GM23338 (cell line): ENCODE measurements around the gene RABGAP1L. TPM values are rescaled to one million over a fixed set of nuclear protein-coding genes. Genes with fewer than 3 reads are reported as not detected.
A peak's percentile ranks its signal among the peaks of the same experiment; 100 is the strongest.
"Not testable (repeated sequence)": the region's sequence is repeated elsewhere in the genome, so short reads cannot be mapped to it uniquely, and the experiment has no call there.

Experiments
- ATAC-seq: fragments of 200-7000 bp; cut with Tn5 transposase; 3 replicates; pipeline ENCODE4 v1.9.1; 2020
- DNase-seq: peaks from one replicate; pipeline ENCODE4 v3.0.0-alpha.2; 2015; ENCODE audit warnings: low spot score
- H2AFZ ChIP-seq: fragments of 200-600 bp; sonication (generic); 2 replicates; pipeline ENCODE4 v1.8.0; 2016; ENCODE audit warnings: antibody characterized with exemption, mild to moderate bottlenecking, moderate library complexity
- H3F3A ChIP-seq: fragments of 200-600 bp; sonication (generic); replicated peaks from 2 replicates; pipeline ENCODE4 v1.8.0; 2017; ENCODE audit warnings: antibody characterized with exemption, mixed run types, low read depth
- H3K27ac ChIP-seq: fragments of 200-600 bp; sonication (generic); 2 replicates; pipeline ENCODE4 v1.6.1; 2016; ENCODE audit warnings: low read depth
- H3K27me3 ChIP-seq: fragments of 200-600 bp; sonication (generic); 2 replicates; pipeline ENCODE4 v1.8.0; 2016; ENCODE audit warnings: mild to moderate bottlenecking, mixed run types, moderate library complexity; ENCODE audit not compliant: insufficient read depth
- H3K36me3 ChIP-seq: fragments of 200-600 bp; sonication (generic); 2 replicates; pipeline ENCODE4 v1.8.0; 2016; ENCODE audit warnings: mild to moderate bottlenecking; ENCODE audit not compliant: insufficient read depth
- H3K4me1 ChIP-seq: fragments of 200-600 bp; sonication (generic); 2 replicates; pipeline ENCODE4 v1.8.0; 2016; ENCODE audit warnings: mild to moderate bottlenecking, moderate library complexity; ENCODE audit not compliant: insufficient read depth
- H3K4me2 ChIP-seq: fragments of 200-600 bp; sonication (generic); 2 replicates; pipeline ENCODE4 v1.7.1; 2017; ENCODE audit warnings: mixed run types
- H3K4me3 ChIP-seq: fragments of 200-600 bp; sonication (generic); 2 replicates; pipeline ENCODE4 v1.6.1; 2016; ENCODE audit warnings: mixed run types
- H3K79me2 ChIP-seq: fragments of 200-600 bp; sonication (generic); replicated peaks from 2 replicates; pipeline ENCODE4 v1.8.0; 2017; ENCODE audit warnings: mild to moderate bottlenecking; ENCODE audit not compliant: insufficient read depth
- H3K9me2 ChIP-seq: fragments of 200-600 bp; sonication (generic); 2 replicates; pipeline ENCODE4 v1.8.0; 2017; ENCODE audit not compliant: insufficient read depth
- H4K20me1 ChIP-seq: fragments of 200-600 bp; sonication (generic); replicated peaks from 2 replicates; pipeline ENCODE4 v1.8.0; 2017; ENCODE audit warnings: mild to moderate bottlenecking; ENCODE audit not compliant: insufficient read depth
- H3K27ac Mint-ChIP-seq: 2 replicates; pipeline ENCODE4 v1.8.0; 2020; ENCODE audit warnings: inconsistent platforms, mild to moderate bottlenecking, moderate library complexity, mixed read lengths
- H3K27me3 Mint-ChIP-seq: 3 replicates; pipeline ENCODE4 v1.8.0; 2022; ENCODE audit warnings: low read depth, mild to moderate bottlenecking, moderate library complexity, mixed read lengths, inconsistent platforms; ENCODE audit not compliant: insufficient read depth, poor library complexity
- H3K36me3 Mint-ChIP-seq: 3 replicates; pipeline ENCODE4 v1.8.0; 2021; ENCODE audit warnings: low read depth, mild to moderate bottlenecking, inconsistent platforms, moderate library complexity, mixed read lengths
- H3K4me1 Mint-ChIP-seq: 3 replicates; pipeline ENCODE4 v1.8.0; 2020; ENCODE audit warnings: mild to moderate bottlenecking, inconsistent platforms, mixed read lengths
- H3K4me3 Mint-ChIP-seq: 3 replicates; pipeline ENCODE4 v1.8.0; 2021; ENCODE audit warnings: moderate library complexity, mild to moderate bottlenecking, inconsistent platforms, mixed read lengths
- H3K9me3 Mint-ChIP-seq: 3 replicates; pipeline ENCODE4 v1.8.0; 2020; ENCODE audit warnings: moderate library complexity, mild to moderate bottlenecking, inconsistent platforms, mixed read lengths
- EZH2 ChIP-seq: fragments of 200-600 bp; sonication (generic); IDR thresholded peaks from one replicate; pipeline ENCODE4 v1.8.0; 2017; ENCODE audit warnings: antibody characterized with exemption, mild to moderate bottlenecking, low read depth; ENCODE audit not compliant: unreplicated experiment
- POLR2AphosphoS5 ChIP-seq: IDR thresholded peaks from 2 replicates; pipeline ENCODE4 v1.6.1; 2016; ENCODE audit warnings: antibody characterized with exemption, low read depth
- ZNF331 ChIP-seq: fragments of 250-450 bp; sonication (Bioruptor Pico); IDR thresholded peaks from 2 replicates; pipeline ENCODE4 v1.5.0; 2020; ENCODE audit warnings: low read depth, mild to moderate bottlenecking, moderate library complexity
- polyA plus RNA-seq: library from polyadenylated mRNA; unstranded; fragments of >200 nt; fragmentation: Nextera tagmentation; extraction: Ambion mirVana; gene quantifications from 2 replicates; pipeline ENCODE4 v1.2.1, GENCODE V29; 2016
- total RNA-seq: library from RNA; depleted of rRNA; stranded (reverse); fragments of >200 nt; shearing (Covaris generic); gene quantifications from 2 replicates; pipeline ENCODE4 v1.2.3, GENCODE V29; 2014
- TF ChIP-seq, protein P1 (sequence below): IDR thresholded peaks from one replicate; pipeline ENCODE4 v1.6.1; 2018; ENCODE audit warnings: antibody characterized with exemption; ENCODE audit not compliant: unreplicated experiment
- TF ChIP-seq, protein P2 (sequence below), 2 experiments: fragments of 200-600 bp in 1 of 2; sonication (generic) in 1 of 2; conservative IDR thresholded peaks; 2 replicates each; pipeline versions ENCODE4 v1.5.1 to v1.6.1; 2016 to 2017; ENCODE audit warnings: antibody characterized with exemption in 2 of 2, low read depth in 2 of 2, mild to moderate bottlenecking in 2 of 2, moderate library complexity in 1 of 2

Gene RABGAP1L
- total and polyA plus RNA-seq, 2 experiments from 2014 or later = 83.2 to 136 TPM

DNA sequence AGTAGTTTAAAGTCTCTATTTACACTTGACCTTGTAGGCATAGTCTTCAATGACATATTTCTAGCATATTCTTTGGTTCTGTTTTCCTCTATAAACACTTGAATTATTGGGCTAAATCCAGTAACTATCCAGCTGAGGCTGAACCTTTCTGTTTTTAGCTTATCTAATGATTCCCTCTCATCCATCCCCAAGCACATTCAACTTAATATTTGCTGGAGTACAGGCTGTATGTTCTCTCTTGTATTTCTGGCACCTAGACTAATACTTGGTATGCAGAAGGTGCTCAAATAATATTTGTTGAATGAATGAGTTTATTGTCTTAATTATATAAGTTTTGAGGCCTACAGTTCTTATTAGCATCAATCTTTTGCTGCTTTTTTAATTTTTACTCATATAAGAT is 88.7 kb downstream of the RABGAP1L start (continued):
- TF ChIP-seq, protein P1, sequence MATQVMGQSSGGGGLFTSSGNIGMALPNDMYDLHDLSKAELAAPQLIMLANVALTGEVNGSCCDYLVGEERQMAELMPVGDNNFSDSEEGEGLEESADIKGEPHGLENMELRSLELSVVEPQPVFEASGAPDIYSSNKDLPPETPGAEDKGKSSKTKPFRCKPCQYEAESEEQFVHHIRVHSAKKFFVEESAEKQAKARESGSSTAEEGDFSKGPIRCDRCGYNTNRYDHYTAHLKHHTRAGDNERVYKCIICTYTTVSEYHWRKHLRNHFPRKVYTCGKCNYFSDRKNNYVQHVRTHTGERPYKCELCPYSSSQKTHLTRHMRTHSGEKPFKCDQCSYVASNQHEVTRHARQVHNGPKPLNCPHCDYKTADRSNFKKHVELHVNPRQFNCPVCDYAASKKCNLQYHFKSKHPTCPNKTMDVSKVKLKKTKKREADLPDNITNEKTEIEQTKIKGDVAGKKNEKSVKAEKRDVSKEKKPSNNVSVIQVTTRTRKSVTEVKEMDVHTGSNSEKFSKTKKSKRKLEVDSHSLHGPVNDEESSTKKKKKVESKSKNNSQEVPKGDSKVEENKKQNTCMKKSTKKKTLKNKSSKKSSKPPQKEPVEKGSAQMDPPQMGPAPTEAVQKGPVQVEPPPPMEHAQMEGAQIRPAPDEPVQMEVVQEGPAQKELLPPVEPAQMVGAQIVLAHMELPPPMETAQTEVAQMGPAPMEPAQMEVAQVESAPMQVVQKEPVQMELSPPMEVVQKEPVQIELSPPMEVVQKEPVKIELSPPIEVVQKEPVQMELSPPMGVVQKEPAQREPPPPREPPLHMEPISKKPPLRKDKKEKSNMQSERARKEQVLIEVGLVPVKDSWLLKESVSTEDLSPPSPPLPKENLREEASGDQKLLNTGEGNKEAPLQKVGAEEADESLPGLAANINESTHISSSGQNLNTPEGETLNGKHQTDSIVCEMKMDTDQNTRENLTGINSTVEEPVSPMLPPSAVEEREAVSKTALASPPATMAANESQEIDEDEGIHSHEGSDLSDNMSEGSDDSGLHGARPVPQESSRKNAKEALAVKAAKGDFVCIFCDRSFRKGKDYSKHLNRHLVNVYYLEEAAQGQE = no peak
- TF ChIP-seq EZH2 (no peak), ZNF331 (CRISPR knock-in tag) (no peak), POLR2AphosphoS5 (no peak)
- TF ChIP-seq, protein P2, sequence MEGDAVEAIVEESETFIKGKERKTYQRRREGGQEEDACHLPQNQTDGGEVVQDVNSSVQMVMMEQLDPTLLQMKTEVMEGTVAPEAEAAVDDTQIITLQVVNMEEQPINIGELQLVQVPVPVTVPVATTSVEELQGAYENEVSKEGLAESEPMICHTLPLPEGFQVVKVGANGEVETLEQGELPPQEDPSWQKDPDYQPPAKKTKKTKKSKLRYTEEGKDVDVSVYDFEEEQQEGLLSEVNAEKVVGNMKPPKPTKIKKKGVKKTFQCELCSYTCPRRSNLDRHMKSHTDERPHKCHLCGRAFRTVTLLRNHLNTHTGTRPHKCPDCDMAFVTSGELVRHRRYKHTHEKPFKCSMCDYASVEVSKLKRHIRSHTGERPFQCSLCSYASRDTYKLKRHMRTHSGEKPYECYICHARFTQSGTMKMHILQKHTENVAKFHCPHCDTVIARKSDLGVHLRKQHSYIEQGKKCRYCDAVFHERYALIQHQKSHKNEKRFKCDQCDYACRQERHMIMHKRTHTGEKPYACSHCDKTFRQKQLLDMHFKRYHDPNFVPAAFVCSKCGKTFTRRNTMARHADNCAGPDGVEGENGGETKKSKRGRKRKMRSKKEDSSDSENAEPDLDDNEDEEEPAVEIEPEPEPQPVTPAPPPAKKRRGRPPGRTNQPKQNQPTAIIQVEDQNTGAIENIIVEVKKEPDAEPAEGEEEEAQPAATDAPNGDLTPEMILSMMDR (conservative IDR thresholded peaks at IDR 0.05; ENCODE audit: low read depth in 2 of 2) = no peak

DNA sequence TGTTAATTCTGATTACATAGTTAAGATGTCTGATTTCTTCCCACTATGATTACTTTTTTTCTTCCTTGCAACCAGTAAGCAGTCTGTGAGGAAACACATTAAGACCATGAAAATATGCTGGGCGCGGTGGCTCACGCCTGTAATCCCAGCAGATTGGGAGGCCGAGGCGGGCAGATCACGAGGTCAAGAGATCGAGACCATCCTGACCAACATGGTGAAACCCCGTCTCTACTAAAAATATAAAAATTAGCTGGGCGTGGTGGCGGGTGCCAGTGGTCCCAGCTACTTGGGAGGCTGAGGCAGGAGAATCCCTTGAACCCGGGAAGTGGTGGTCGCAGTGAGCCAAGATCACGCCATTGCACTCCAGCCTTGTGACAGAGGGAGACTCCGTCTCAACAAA is 97.1 kb downstream of the RABGAP1L start:
- not testable (repeated sequence) for H3K9me3 Mint-ChIP-seq, H3K9me2 ChIP-seq, H3K27me3 Mint-ChIP-seq, H2AFZ ChIP-seq, H3K4me1 Mint-ChIP-seq, H3K4me2 ChIP-seq, H3K27ac ChIP-seq, H3F3A ChIP-seq, H3K4me3 ChIP-seq, H3K4me3 Mint-ChIP-seq, H3K79me2 ChIP-seq, ATAC-seq, DNase-seq, H3K4me1 ChIP-seq, H3K27ac Mint-ChIP-seq, H3K36me3 Mint-ChIP-seq, H4K20me1 ChIP-seq, H3K27me3 ChIP-seq, H3K36me3 ChIP-seq

DNA sequence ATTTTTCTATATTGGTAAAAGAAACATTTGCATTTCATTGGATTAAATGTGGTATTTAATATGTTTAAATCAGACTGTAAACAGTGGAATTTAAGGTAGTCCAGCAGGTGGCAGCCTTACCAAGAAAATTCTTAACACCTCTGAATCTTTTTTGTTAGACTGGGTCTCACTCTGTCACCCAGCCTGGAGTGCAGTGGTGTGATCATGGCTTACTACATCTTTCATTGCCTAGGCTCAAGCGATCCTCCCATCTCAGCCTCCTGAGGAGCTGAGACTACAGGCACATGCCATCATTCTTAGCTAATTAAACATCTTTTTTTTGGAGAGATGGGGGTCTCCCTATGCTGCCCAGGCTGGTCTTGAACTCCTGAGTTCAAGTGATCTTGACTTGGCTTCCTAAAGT is 98.8 kb downstream of the RABGAP1L start:
- no peak overlapping the region for H3K27ac Mint-ChIP-seq
- H3K9me2 ChIP-seq = no peaks in the 10 kb centered on the region

More for the DNA sequence above, 98.8 kb downstream of the RABGAP1L start:
- Mint-ChIP-seq H3K9me3 (no peaks in the 10 kb centered on the region), H3K4me3 (no peak overlapping the region), H3K36me3 (0 out of 3 replicates have a peak, but pooled peaks cover 4% of the 10 kb centered on the region), H3K27me3 (no peaks in the 10 kb centered on the region), H3K4me1 (peaks cover 4% of the 10 kb centered on the region; the same call in 2 of the 3 replicates)
- H3K4me2 ChIP-seq = no peak overlapping the region
- ATAC-seq (peak; percentile 71), DNase-seq (peak; percentile 77)
- H4K20me1 ChIP-seq = no peaks in the 10 kb centered on the region
- no peak overlapping the region for H3K27ac ChIP-seq
- no peaks in the 10 kb centered on the region for H3K27me3 ChIP-seq
- TF ChIP-seq ZNF331 (CRISPR knock-in tag) = no peak
- TF ChIP-seq, protein P2 (conservative IDR thresholded peaks at IDR 0.05; ENCODE audit: low read depth in 2 of 2) = peak; percentile 63 to 78
- no peaks in the 10 kb centered on the region for H3K79me2 ChIP-seq
- H3K36me3 ChIP-seq = no peaks in the 10 kb centered on the region
- no peak overlapping the region for H3K4me3 ChIP-seq
- H3F3A ChIP-seq = no peaks in the 10 kb centered on the region
- no peak overlapping the region for H2AFZ ChIP-seq
- no peaks in the 10 kb centered on the region; the same call in 1 of the 2 replicates for H3K4me1 ChIP-seq
